HG03432 (cell line): ENCODE data around the gene CDC45.

Source experiments
- ATAC-seq: cut with Tn5 transposase; IDR thresholded peaks from one replicate; pipeline ENCODE4 v1.9.1; 2021; ENCODE audit warnings: mild to moderate bottlenecking, moderate library complexity; ENCODE audit not compliant: unreplicated experiment

The CDC45 gene

DNA sequence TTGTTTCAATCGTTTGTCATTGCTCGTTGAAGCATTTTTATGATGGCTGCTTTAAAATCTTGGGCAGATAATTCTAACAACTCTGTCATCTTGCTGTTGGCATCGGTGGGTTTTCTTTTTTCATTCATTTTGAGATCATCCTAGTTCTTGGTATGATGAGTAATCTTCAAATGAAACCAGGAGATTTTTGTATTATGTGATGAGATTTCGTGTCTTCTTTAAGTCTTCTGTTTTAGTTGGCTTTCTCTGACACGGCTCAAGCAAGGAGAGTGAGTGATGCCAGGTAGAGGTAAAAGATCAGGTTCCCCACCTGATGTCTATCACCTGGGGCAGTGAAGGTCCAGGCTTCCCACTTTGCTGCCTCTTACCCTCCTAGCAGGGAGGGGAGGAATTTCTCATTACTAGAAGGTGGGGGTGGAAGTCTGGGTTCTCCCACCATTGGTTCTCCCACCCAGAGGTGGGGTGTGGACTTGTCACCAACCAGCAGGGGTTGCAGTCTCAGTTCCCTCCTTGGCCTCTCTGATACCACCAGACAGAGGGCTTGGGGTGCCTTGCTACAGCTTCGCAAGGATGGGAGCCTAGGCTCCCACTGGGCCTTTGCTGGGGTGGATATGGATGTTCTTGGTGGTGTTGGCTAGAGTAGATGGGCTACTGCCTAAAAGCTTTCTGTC is 12.9 kb downstream of the CDC45 start:
- ATAC-seq: no peak

DNA sequence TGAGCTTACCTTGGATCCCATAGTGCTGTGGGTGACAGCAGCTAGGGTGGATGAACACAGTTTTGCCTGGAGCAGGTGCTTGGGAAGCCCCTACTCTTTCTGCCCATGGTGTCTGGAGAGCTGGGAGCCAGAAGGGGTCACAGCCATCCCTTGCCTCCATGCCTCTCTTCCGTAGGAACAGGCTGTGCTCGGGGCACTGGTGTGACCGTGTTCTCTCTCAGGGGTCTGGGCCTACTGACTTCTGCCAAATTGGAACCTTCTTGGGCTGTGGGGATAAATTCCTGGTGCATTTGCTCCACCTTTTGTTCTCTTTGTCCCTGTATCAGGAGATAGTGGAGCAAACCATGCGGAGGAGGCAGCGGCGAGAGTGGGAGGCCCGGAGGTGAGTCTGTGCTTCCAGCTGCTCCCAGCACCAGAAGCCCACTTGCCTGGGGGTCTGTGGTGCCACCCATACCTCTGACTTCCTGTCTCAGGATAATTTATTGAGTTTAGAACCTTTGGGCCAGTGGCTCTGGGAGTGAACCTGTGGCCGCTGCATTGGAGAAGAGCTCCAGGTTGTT is 14.4 kb downstream of the CDC45 start:
- no peak for ATAC-seq

DNA sequence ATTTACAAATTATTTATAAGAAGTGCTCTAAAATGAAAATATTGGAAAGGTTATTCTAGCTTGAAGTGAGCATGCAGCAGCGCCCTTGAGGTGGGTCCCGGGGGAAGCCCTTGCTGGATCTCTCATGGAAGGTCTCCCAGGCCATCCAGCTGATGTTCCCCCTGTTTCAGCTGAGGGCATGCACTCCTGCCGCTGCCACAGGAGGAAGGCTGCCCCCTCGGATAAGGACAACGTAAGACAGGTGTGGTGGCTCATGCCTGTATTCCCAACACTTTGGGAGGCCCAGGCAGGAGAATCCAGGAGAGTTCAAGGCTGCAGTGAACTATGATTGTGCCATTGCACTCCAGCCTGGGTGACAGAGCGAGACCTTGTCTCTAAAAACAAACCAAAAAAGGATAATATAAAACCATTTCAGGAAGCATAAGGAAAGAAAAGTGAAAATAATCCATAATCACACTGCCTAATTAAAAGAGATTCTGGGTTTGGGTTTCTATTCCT is 15.0 kb downstream of the CDC45 start:
- ATAC-seq: no peak

DNA sequence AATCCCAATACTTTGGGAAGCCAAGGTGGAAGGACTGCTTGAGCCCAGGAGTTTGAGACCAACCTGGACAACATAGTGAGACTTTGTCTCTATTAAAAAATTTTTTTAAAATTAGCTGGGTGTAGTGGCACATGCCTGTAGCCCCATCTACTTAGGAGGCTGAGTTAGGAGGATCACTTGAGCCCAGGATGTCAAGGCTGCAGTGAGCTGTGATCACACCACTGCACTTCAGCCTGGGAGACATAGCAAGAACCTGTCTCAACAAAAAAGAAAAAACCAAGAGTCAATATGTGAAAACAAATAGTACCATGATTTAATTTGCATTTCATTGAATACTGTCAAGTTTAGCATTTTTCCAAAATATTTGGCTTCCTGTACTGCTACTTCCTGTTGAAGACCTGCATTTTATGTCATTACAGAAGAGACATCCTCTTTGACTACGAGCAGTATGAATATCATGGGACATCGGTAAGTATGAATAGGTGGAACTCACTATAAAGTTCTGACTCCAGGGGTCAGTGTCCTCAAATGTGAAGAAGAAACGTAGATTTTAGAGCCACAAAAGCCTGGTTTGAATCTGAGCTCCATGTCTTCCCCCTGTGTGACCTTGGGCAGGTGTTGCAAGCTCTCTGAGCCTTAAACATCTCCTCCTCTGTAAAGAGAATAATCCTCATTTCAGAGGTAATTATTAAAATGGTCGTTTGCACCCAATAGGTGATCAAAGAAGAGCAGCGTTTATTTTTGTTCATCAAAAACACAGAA is 16.0 kb downstream of the CDC45 start:
- ATAC-seq: no peak

DNA sequence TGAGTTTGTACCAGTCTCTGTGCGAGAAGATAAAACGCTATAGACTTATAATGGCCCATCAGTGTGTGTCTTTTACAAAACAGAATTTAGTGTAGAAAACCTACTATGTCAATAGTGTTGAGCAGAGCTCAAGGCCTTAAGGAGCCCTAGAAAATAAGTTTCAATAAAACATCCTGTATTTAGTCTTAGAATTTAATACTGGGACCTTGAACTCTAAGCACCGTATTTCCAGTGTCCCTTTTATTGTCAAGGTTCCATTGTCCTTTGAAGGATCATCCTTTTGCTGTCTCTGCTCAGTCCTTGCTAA is 16.6 kb downstream of the CDC45 start:
- ATAC-seq: no peak

DNA sequence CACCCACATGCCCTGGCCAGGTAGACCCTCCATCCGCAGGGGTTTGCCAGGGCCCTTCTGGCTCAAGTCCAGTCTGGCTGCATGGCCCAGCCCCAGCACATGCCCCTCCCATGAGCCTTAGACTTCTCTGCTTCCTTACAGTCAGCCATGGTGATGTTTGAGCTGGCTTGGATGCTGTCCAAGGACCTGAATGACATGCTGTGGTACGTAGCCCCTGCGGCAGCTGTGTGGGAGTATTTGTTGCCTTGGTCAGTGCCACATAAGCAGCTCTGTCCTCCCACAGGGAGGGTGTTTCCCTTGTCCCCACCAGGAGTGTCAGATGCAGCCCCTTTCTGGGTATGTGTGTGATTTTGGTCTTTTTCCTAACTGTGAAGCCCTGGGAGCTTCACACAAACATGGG is 17.5 kb downstream of the CDC45 start:
- no peak for ATAC-seq

DNA sequence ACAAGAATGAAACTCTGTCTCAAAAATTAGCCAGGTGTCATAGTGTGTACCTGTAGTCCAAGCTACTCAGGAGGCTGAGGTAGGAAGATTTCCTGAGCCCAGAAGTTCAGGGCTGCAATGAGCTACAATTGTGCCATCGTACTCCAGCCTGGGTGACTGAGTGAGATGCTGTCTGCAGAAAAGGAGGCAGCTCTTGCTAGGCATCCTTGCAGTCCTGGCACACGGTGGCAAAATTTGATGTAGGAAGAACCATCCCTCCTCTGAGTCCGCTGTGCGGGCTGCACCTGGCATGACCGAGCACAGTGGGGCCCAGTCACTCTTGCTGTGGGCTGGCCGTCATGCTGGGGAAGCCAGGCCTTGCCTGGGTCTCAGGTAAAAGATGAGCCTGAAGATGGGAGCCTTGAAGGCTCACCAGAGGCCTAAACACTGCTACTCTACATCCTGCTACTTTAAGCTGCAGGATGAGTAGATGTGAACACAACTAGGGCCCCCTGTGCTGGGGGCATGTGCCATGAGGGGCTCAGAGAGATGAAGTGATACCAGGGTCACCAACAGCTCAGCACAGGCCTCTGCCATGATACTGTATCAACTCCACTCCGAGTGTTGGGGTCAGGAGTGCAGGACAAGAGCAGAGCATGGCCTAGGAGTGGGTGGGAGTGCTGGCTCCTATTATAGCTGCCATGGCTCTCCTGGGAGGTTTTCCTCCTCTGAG is 18.6 kb downstream of the CDC45 start:
- no peak for ATAC-seq

DNA sequence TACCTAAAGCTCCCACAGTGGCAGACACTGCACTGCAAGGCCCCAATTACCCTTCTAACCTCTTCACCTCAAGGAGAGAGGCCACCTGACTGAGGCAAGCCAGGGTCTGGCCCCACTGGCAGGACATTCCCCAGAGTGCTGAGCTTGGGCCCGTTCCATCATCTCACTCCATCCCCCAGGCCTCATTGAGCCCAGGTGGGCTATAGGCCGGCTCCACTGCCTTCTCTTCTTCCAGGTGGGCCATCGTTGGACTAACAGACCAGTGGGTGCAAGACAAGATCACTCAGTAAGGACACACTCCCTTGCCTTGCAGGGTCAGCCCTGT is 19.1 kb downstream of the CDC45 start:
- ATAC-seq: no peak

DNA sequence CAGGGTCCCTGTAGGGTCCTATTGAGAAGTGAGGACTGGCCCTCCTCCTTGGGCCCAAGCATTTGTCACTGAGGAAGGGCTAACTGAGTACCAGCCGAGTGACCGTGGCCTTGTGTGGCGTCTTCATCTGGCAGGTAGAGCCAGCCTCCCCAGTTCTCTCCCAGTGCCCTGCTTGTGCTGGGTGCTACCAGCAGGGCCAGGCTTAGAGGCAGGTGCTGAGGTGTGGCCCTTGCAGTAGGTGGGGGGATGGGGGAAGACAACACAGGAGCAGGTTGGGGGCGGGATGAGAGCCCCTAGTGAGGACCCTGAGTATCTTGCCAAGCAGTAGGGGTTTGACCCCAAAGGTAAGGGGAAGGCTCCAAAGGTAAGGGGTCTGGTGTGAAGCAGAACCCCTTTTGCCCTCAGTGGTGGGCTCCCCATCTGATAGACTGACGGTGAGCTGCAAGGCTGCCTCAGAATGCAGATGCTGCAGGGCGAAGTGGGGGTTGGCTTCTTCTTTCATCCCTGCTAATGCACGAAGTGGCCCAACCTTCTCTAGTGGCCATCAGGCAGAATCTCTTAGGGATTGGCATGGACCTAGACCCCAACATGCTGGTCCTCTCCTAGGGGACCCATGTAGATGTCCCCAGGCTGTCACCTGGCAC is 19.6 kb downstream of the CDC45 start:
- ATAC-seq: no peak

DNA sequence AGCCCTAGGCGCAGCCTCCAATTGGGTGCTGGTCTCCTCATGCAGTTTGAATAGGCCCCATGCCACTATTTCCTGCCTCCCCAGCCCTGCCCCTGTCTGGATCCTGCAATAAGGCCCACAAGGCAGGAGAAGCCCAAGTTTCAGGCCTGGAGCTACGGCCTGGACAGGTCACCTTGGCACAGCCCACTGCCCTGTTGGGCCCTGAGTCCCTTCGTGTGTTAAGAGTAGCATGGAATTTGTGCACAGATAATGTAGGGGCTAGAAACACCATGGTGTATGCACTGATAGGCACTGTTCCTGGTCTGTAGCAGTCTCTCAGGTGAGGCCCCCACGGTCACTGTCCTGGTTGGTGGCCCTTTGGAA is 20.1 kb downstream of the CDC45 start:
- ATAC-seq: no peak

DNA sequence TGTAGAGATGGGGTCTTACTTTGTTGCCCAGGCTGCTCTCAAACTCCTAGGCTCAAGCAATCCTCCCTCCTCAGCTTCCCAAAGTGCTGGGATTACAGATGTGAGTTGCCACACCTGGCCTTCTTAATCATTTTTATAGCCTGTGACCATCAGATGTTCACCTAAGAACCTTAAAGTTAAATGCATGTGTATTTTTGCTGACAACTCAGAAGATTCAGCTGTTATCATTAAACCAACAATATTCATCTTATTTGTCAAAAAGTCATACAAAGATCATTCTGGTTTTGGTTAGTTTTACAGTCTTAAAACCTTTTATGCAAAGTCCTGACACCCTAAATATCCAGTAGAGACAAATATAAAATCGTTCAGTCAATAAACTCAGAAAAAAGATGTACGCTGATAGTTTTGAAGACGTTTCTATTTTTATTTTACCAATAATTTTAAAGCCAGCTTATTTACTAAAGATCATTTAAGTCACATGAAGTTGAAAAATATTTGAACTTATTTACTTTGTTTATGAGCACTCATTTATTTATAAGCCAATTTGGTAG is 22.3 kb downstream of the CDC45 start:
- ATAC-seq: no peak

DNA sequence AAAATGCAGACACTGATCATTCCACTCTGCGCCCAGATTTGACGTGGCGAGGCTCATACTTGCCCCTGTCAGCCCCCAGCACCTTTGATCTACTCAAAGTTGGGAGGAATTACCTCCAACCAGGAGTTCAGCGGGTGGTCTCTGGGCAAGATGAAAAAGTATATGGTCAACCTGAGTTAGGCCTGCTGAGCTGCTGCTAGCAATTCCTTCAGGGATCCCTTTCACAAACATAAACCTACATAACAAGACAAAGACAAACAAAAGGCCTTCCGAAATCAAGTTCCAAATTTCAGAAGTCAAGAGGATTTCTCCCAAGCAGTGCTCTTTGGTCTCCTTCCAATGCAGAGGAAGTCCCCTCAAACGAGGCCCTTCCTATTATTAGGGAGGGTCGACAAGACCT is 23.6 kb downstream of the CDC45 start:
- no peak for ATAC-seq

DNA sequence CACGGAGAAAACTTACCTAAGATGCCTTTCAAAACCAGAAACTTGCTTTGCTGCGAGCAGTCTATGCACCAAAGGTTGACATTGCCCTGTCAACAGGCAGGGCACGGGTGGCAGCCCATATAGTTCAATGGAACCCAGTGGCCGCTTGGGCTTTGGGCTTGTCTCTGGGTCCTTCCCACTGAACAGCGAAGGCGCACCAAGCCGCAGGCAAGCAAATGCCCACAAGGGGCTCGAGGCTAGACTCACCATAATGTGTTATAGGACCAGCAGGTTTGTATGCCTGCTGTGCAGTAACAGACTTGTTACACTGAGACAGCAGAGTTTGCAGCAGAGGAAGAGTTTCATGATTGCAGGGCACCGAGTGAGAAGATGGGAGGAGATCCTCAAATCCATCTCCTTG is 24.1 kb downstream of the CDC45 start:
- no peak for ATAC-seq

DNA sequence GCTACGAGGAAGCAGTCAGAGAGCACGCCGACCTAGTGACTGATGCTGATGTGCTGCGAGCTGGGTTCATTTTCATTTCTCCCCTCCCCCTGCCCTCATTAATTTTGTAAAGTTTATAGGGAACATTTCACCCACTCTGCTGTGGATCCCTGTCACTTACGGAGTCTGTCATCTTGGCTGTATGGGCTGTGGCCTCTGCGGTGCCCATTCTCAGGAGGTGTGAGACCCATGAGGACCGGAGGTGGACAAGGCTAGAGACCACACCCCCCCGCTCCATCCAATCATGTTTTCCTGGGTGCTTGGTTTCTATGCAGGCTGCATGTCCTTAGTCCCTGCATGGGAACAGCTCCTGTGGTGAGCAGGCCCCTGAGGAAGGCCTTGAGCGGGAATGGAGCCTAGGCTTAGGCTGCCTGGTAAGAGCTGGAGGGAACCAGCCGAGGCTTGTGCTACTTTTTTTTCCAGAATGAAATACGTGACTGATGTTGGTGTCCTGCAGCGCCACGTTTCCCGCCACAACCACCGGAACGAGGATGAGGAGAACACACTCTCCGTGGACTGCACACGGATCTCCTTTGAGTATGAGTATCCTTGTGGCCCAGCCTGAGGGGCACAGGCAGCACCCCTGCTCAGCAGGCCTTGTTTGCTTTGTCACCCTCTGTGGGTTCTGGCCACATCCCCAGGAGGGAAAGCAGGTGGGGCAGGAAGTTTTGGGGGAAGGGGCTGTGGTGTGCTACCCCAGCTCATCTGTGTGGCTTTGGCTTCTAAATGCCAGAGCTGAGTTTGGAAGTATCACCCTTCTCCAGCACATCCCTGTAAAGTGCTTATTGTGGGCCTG is 25.4 kb downstream of the CDC45 start:
- no peak for ATAC-seq

DNA sequence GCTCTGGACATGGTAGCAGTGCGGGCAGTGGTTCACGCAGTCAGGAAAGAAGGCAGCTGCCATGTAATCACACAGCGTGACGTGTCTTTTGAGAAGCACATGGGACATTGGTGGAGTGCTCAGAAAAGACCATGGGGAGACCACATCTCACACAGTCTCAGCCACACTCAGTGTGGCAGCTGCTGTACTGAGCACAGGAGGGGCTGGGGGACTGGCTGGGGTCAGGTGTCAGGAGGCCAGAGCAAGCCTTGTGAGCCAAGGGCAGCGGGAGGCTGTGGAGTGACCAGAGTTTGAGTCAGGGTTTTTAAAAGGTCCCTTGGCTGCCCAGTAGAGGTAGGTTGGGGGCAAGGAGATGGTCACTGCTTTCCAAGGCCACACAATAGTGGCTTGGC is 26.0 kb downstream of the CDC45 start:
- ATAC-seq: no peak

DNA sequence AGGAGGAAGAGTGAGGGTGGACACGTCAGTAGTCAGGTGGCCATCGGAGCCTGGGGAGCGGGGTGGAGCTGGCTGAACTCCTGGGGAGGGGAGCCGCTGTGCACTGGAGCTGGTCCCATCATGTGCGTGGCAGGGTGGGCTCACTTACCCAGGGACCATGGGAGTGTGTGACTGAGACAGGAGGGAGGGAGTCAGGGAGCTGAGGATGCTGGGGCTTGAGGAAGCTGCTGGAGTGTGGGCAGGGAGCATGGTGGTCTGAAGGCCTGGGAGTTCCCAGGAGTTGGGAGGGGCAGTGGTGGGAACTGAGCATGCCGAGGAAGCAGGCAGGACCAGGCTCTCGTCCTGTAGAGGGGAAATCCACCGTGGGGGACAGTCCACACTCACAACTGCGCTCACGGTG is 26.5 kb downstream of the CDC45 start:
- ATAC-seq: no peak

DNA sequence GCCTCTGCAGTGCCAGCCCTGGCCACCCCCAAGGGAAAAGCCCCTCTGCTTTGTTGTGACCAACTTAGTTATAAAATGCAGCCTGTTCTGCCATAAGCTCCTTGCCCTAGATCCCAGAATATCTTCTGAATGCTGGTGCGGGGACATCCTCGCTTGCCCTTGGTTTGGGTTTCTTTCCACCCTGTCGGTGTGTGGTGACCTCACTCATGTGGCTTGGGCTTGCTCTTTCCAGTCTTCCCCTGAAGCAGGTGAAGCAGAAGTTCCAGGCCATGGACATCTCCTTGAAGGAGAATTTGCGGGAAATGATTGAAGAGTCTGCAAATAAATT is 27.8 kb downstream of the CDC45 start:
- ATAC-seq: no peak

DNA sequence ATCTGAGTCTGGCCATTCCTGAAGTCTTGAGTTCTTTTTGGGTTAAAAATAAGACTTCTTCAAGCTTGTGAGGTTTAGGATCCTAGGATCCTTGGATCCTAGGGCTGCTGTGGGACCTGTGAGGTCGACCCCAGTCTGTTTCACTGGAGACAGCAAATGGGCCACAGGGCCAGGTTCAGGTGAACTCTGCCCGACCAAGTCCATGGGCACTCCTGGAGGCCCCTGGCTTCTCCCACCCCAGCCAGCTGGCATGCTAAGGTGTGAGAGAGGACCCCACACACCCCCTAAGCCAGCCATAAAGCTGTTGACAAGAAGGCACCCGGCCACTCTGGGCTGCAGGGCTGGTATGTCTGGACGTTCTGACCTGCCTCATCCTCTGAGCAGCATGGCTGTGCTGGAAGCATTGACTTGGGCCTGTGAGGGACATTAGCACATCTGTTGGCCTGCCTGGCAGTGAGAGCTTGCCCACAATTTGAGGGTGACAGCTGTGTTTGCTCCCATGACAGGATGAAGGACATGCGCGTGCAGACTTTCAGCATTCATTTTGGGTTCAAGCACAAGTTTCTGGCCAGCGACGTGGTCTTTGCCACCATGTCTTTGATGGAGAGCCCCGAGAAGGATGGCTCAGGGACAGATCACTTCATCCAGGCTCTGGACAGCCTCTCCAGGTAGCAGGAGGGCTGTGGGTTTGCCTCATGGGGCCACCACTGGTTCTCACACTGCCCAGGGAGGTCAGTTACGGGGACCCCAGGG is 28.5 kb downstream of the CDC45 start:
- ATAC-seq: no peak

DNA sequence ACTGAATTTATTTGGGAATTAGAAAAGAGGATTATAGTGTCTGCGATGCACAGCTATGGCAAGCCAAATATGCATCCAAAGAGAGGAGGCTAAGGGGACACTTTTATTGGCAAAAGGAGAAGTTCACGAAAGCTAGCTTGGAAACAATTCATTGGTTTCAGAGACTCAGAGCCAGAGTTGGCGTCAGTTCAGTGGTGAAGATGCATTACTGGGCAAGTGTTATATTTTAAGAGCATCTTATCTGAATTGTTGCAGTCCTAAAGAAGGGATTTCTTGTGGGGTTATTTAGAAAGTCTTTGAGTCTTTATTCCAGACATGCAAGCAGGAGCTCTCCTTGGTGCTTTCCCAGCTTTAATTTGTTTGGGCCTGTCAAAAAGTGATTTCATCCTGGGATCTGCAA is 29.5 kb downstream of the CDC45 start:
- no peak for ATAC-seq

DNA sequence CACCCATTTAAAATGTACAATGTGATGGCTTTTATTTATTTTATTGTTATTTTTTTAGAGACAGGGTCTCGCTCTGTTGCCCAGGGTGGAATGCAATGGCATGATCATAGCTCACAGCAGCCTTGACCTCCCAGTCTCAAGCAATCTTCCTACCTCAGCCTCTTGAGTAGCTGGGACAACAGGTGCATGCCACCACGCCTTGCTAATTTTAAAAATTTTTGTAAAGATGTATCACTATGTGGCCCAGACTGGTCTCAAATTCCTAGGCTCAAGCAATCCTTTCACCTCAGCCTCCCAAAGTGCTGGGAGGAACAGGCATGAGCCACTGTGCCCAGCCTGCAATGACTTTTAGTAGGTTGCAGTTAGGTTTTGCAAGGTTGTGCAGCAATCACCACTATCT is 30.2 kb downstream of the CDC45 start:
- ATAC-seq: no peak
